Inferior parietal cortex (tissue), 1 donor: ENCODE results near the gene BCAS4.

Experiments
- DNase-seq: peaks from one replicate; pipeline ENCODE4 v3.0.0-alpha.2; 2016; ENCODE audit errors: extremely low spot score

The BCAS4 gene

GRCh38 chr20:50821994-50822393 is 27.1 kb downstream of the BCAS4 start:
- no peak for DNase-seq

GRCh38 chr20:50823319-50823718 is 28.5 kb downstream of the BCAS4 start:
- no peak for DNase-seq

- no peak for DNase-seq
Measured at GRCh38 chr20:50824137-50824536, 29.3 kb downstream of the BCAS4 start.

GRCh38 chr20:50826121-50826520 is 31.3 kb downstream of the BCAS4 start:
- no peak for DNase-seq

- no peak for DNase-seq
Measured at GRCh38 chr20:50828363-50829136, 33.7 kb downstream of the BCAS4 start.

- no peak for DNase-seq
Measured at GRCh38 chr20:50831622-50832021, 36.8 kb downstream of the BCAS4 start.

- no peak for DNase-seq
Measured at GRCh38 chr20:50834599-50835005, 39.7 kb downstream of the BCAS4 start.

GRCh38 chr20:50837532-50838321 is 42.9 kb downstream of the BCAS4 start:
- DNase-seq = no peak

GRCh38 chr20:50838322-50838625 is 43.4 kb downstream of the BCAS4 start:
- no peak for DNase-seq

GRCh38 chr20:50838707-50839385 is 44.0 kb downstream of the BCAS4 start:
- DNase-seq = no peak

GRCh38 chr20:50842821-50843220 is 48.0 kb downstream of the BCAS4 start:
- no peak for DNase-seq

- no peak for DNase-seq
Measured at GRCh38 chr20:50843331-50844276, 48.7 kb downstream of the BCAS4 start.

- no peak for DNase-seq
Measured at GRCh38 chr20:50844430-50845100, 49.7 kb downstream of the BCAS4 start.

GRCh38 chr20:50845566-50846215 is 50.8 kb downstream of the BCAS4 start:
- DNase-seq = no peak

GRCh38 chr20:50848341-50848808 is 53.5 kb downstream of the BCAS4 start:
- DNase-seq = no peak

GRCh38 chr20:50848846-50849673 is 54.2 kb downstream of the BCAS4 start:
- no peak for DNase-seq

GRCh38 chr20:50850721-50851286 is 55.9 kb downstream of the BCAS4 start:
- DNase-seq = no peak

- no peak for DNase-seq
Measured at GRCh38 chr20:50852085-50852484, 57.2 kb downstream of the BCAS4 start.
